ENCODE measurements around the gene EP300.

DNA sequence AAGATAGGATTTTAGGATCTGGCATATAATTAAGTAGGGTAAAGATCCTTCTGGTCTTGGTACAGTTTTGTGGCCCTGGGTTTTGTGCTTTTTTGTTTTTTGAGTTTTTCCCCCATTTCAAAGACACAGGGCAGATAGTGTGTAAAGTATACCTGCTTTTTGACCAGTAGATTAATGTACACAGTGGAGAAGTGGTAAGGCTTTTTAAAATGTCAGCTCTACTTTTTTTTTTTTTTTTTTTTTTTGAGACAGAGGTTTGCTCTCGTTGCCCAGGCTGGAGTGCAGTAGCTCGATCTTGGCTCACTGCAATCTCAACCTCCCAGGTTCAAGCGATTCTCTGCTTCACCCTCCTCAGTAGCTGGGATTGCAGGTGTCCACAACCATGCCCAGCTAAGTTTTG is 4.0 kb downstream of the EP300 start:
- TF ChIP-seq, protein P1, sequence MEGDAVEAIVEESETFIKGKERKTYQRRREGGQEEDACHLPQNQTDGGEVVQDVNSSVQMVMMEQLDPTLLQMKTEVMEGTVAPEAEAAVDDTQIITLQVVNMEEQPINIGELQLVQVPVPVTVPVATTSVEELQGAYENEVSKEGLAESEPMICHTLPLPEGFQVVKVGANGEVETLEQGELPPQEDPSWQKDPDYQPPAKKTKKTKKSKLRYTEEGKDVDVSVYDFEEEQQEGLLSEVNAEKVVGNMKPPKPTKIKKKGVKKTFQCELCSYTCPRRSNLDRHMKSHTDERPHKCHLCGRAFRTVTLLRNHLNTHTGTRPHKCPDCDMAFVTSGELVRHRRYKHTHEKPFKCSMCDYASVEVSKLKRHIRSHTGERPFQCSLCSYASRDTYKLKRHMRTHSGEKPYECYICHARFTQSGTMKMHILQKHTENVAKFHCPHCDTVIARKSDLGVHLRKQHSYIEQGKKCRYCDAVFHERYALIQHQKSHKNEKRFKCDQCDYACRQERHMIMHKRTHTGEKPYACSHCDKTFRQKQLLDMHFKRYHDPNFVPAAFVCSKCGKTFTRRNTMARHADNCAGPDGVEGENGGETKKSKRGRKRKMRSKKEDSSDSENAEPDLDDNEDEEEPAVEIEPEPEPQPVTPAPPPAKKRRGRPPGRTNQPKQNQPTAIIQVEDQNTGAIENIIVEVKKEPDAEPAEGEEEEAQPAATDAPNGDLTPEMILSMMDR (IDR thresholded peaks at IDR 0.05) = no peak
- TF ChIP-seq EZH2phosphoT487 (IDR thresholded peaks at IDR 0.05) = no peak

All from neural progenitor cell (in vitro differentiated cells).